ENCODE data around the gene OSBPL5.
"Not testable (repeated sequence)": the region's sequence is repeated elsewhere in the genome, so short reads cannot be mapped to it uniquely, and the experiment has no call there.

Gene OSBPL5

GRCh38 chr11:3120071-3120792, 44.9 kb downstream of the OSBPL5 start:
- DNase-seq = no peak

- no peak for DNase-seq
Observed at GRCh38 chr11:3119141-3119821, 45.8 kb downstream of the OSBPL5 start.

GRCh38 chr11:3115321-3115720, 49.8 kb downstream of the OSBPL5 start:
- DNase-seq = no peak

- DNase-seq = not testable (repeated sequence)
Observed at GRCh38 chr11:3113661-3114060, 51.4 kb downstream of the OSBPL5 start.

- DNase-seq = no peak
Observed at GRCh38 chr11:3111919-3112690, 53.0 kb downstream of the OSBPL5 start.

GRCh38 chr11:3111466-3111865, 53.6 kb downstream of the OSBPL5 start:
- no peak for DNase-seq

GRCh38 chr11:3109921-3110706, 55.0 kb downstream of the OSBPL5 start:
- DNase-seq = peak; percentile 4 to 5

- DNase-seq = no peak
Observed at GRCh38 chr11:3109434-3109833, 55.7 kb downstream of the OSBPL5 start.

- no peak for DNase-seq
Observed at GRCh38 chr11:3108183-3108721, 56.9 kb downstream of the OSBPL5 start.

GRCh38 chr11:3107608-3108182, 57.4 kb downstream of the OSBPL5 start:
- DNase-seq = no peak

- DNase-seq = no peak
Observed at GRCh38 chr11:3106736-3107524, 58.2 kb downstream of the OSBPL5 start.

- DNase-seq = no peak
Observed at GRCh38 chr11:3105791-3106735, 59.0 kb downstream of the OSBPL5 start.

GRCh38 chr11:3104961-3105790, 59.9 kb downstream of the OSBPL5 start:
- DNase-seq = no peak

- DNase-seq = no peak
Observed at GRCh38 chr11:3104051-3104714, 60.9 kb downstream of the OSBPL5 start.

- DNase-seq = no peak
Observed at GRCh38 chr11:3103076-3103475, 62.0 kb downstream of the OSBPL5 start.

GRCh38 chr11:3102641-3102921, 62.5 kb downstream of the OSBPL5 start:
- DNase-seq = no peak

GRCh38 chr11:3101921-3102640, 63.0 kb downstream of the OSBPL5 start:
- DNase-seq = no peak

GRCh38 chr11:3099178-3099577, 65.9 kb downstream of the OSBPL5 start:
- no peak for DNase-seq
